ENCODE data around the gene PRKCSH.

PRKCSH gene

GRCh38 chr19:11418094-11418548 lies 17.3 kb upstream of the PRKCSH start:
- no peak for TF ChIP-seq TAF1 (IDR thresholded peaks at IDR 0.05; ENCODE audit: borderline replicate concordance, insufficient read depth, low read length)
- TF ChIP-seq SIN3A (IDR thresholded peaks at IDR 0.05; ENCODE audit: borderline replicate concordance, insufficient read depth, low read length), result no peak
- no peak for TF ChIP-seq POLR2AphosphoS5 (IDR thresholded peaks at IDR 0.05; ENCODE audit: low read depth, low read length)
- TF ChIP-seq REST (IDR thresholded peaks at IDR 0.05; ENCODE audit: insufficient read depth in 1 of 2, low read depth in 2 of 2, low read length in 2 of 2), result no peak
- TF ChIP-seq FOXP2 (optimal IDR thresholded peaks at IDR 0.05; ENCODE audit: borderline replicate concordance, extremely low read depth, extremely low read length, insufficient read depth), result no peak

GRCh38 chr19:11418549-11419506 lies 16.6 kb upstream of the PRKCSH start, which contains the start of gene RGL3:
TSS of gene RGL3 (minus strand) at chr19:11419314. CDS start at chr19:11419278, 36 bp downstream.
- TF ChIP-seq TAF1 (IDR thresholded peaks at IDR 0.05; ENCODE audit: borderline replicate concordance, insufficient read depth, low read length) (no peak), FOXP2 (optimal IDR thresholded peaks at IDR 0.05; ENCODE audit: borderline replicate concordance, extremely low read depth, extremely low read length, insufficient read depth) (no peak), SIN3A (IDR thresholded peaks at IDR 0.05; ENCODE audit: borderline replicate concordance, insufficient read depth, low read length) (no peak), POLR2AphosphoS5 (IDR thresholded peaks at IDR 0.05; ENCODE audit: low read depth, low read length) (no peak), REST (IDR thresholded peaks at IDR 0.05; ENCODE audit: insufficient read depth in 1 of 2, low read depth in 2 of 2, low read length in 2 of 2) (no peak)

- TF ChIP-seq TAF1 (IDR thresholded peaks at IDR 0.05; ENCODE audit: borderline replicate concordance, insufficient read depth, low read length) (no peak), FOXP2 (optimal IDR thresholded peaks at IDR 0.05; ENCODE audit: borderline replicate concordance, extremely low read depth, extremely low read length, insufficient read depth) (no peak), POLR2AphosphoS5 (IDR thresholded peaks at IDR 0.05; ENCODE audit: low read depth, low read length) (no peak), REST (IDR thresholded peaks at IDR 0.05; ENCODE audit: insufficient read depth in 1 of 2, low read depth in 2 of 2, low read length in 2 of 2) (no peak), SIN3A (IDR thresholded peaks at IDR 0.05; ENCODE audit: borderline replicate concordance, insufficient read depth, low read length) (no peak)
Measured at GRCh38 chr19:11420429-11421370, 14.7 kb upstream of the PRKCSH start.

- TF ChIP-seq SIN3A (IDR thresholded peaks at IDR 0.05; ENCODE audit: borderline replicate concordance, insufficient read depth, low read length) (no peak), FOXP2 (optimal IDR thresholded peaks at IDR 0.05; ENCODE audit: borderline replicate concordance, extremely low read depth, extremely low read length, insufficient read depth) (no peak), REST (IDR thresholded peaks at IDR 0.05; ENCODE audit: insufficient read depth in 1 of 2, low read depth in 2 of 2, low read length in 2 of 2) (no peak)
Measured at GRCh38 chr19:11421371-11422098, 13.9 kb upstream of the PRKCSH start.
